ENCODE measurements around the gene PPP1R3G. TPM values are rescaled to one million over a fixed set of nuclear protein-coding genes. Genes with fewer than 3 reads are reported as not detected.

The PPP1R3G gene
- total and polyA plus RNA-seq, 2 of the 4 experiments (the other 2 are of a cell fraction) = 0.10 to 0.18 TPM

DNA sequence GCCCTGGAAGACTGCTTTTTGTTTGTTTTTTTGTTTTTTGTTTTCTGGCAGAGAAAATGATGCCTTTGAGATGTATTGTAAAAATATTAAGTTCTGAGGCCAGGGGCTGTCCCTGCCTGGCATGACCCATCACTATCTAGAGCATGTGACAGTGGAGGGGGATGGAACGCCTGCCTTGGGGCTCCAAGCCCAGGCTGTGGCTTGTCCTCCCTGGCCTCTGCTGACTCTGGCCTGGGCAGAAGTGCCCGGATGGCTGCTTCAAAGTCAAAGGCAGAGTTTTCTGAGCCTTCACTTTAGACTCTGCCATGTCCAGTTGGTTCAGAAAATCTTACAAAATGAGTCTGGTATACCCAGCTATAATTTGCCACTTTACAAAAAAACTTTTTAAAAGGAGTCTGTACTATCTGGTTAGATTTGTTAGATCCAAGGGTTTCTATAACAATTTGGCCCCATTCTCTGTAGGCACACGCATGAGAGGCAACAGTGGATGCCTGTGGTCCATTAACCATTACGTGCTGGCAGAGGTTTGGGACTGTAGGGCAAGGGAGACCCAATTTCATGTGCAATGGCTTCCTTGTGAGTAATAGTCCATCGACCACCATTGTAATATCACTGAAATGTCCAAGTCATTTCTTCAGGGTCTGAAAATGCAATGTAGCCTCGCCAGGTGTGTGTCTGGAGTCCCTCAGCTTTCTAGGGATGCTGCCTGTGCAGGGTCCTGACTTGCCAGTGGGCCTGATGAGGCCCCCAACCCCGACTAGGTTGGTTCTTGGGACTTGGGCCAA is 8.3 kb downstream of the PPP1R3G start:
- Histone ChIP-seq H4K8ac (ENCODE audit: low read depth in 2 of 2, low read length in 2 of 2) (no peak overlapping the region), H3K9ac (ENCODE audit: low read depth, low read length) (no peak overlapping the region), H3K27ac (ENCODE audit: insufficient read depth, low read length) (no peak overlapping the region), H3K23ac (ENCODE audit: low read depth, low read length) (no peak overlapping the region), H3K79me1 (ENCODE audit: low read depth in 1 of 2, low read length in 2 of 2) (no peaks in the 10 kb centered on the region), H3K18ac (ENCODE audit: low read depth, low read length) (no peak overlapping the region), H2BK120ac (ENCODE audit: low read depth, low read length) (no peak overlapping the region), H3K4ac (ENCODE audit: low read depth, low read length) (no peak overlapping the region; the same call in 1 of the 2 replicates), H2BK5ac (ENCODE audit: low read depth, low read length, poor library complexity, severe bottlenecking) (no peak overlapping the region), H3K14ac (replicated peaks; ENCODE audit: low read depth, low read length) (no peak overlapping the region), H3K9me3 (ENCODE audit: control insufficient read depth, insufficient read depth, low read length) (no peaks in the 10 kb centered on the region), H3K4me1 (ENCODE audit: control insufficient read depth, insufficient read depth, low read length) (peaks cover 5% of the 10 kb centered on the region; the same call in 1 of the 2 replicates), H2AFZ (replicated peaks; ENCODE audit: low read length, poor library complexity) (no peak overlapping the region), H3K27me3 (ENCODE audit: control insufficient read depth, insufficient read depth, low read length) (peaks cover 54% of the 10 kb centered on the region), H4K5ac (ENCODE audit: low read depth, low read length) (no peak overlapping the region), H2BK20ac (ENCODE audit: low read depth, low read length) (no peak overlapping the region), H3K36me3 (ENCODE audit: control insufficient read depth, insufficient read depth, low read length) (no peaks in the 10 kb centered on the region), H2AK5ac (ENCODE audit: low read depth, low read length) (peak overlapping the region; percentile 76; the same call in 1 of the 2 replicates), H3K9me1 (ENCODE audit: insufficient read depth, low read length) (no peaks in the 10 kb centered on the region), H4K20me1 (ENCODE audit: insufficient read depth, low read length) (peaks cover 15% of the 10 kb centered on the region; the same call in 1 of the 2 replicates), H2BK15ac (ENCODE audit: low read depth, low read length) (no peak overlapping the region), H4K91ac (ENCODE audit: insufficient read depth, low read depth, low read length) (no peak overlapping the region), H3K56ac (ENCODE audit: extremely low read depth, insufficient read depth, low read length) (no peak overlapping the region), H3K4me2 (ENCODE audit: low read depth, low read length) (no peak overlapping the region), H2AK9ac (replicated peaks; ENCODE audit: low read depth, low read length, poor library complexity) (no peak overlapping the region), H3K4me3 (ENCODE audit: insufficient read depth, low read depth, low read length) (no peak overlapping the region)
- POLR2A ChIA-PET (ENCODE audit: unreplicated experiment) = no interaction called here
- WGBS, 2 experiments (ENCODE audit: extremely low coverage in 2 of 2, insufficient read length in 1 of 2) = 93% methylated on average over 2 of the region's 7 CpGs; no CpG with 5 or more reads in 1 of the 2 experiments
- in situ Hi-C loops (cut with MboI; ENCODE audit: low sequenced_read_pairs) (no loop called here), intact Hi-C loops (cut with micrococcal nuclease) (no loop called here), dilution Hi-C loops (cut with HindIII; ENCODE audit: low sequenced_read_pairs, unreplicated experiment) (no loop called here)
- ATAC-seq (ENCODE audit: low read depth) (no peak), DNase-seq (no peak)
- BruUV-seq (replicated peaks) = no TSS peak
- CTCF ChIA-PET = no interaction called here
- TF ChIP-seq MXI1 (IDR thresholded peaks at IDR 0.05; ENCODE audit: borderline replicate concordance, low read depth, low read length) (no peak), CEBPB (IDR thresholded peaks at IDR 0.05; ENCODE audit: low read depth, low read length) (no peak), MAFK (IDR thresholded peaks at IDR 0.05; ENCODE audit: low read depth, low read length) (no peak), USF2 (IDR thresholded peaks at IDR 0.05; ENCODE audit: low read depth, low read length) (no peak), SMC3 (IDR thresholded peaks at IDR 0.05; ENCODE audit: low read depth, low read length) (no peak), NFE2L2 (IDR thresholded peaks at IDR 0.05; ENCODE audit: low read depth, low read length) (no peak), RCOR1 (IDR thresholded peaks at IDR 0.05; ENCODE audit: insufficient replicate concordance, low read length) (no peak), MAZ (IDR thresholded peaks at IDR 0.05; ENCODE audit: borderline replicate concordance, low read depth, low read length) (no peak), CHD1 (IDR thresholded peaks at IDR 0.05; ENCODE audit: low read depth, low read length) (no peak), POLR2A (IDR thresholded peaks at IDR 0.05; ENCODE audit: low read depth, low read length) (no peak), FOS (IDR thresholded peaks at IDR 0.05; ENCODE audit: low read depth, low read length) (no peak), BHLHE40 (IDR thresholded peaks at IDR 0.05; ENCODE audit: low read depth, low read length) (no peak), ELK1 (IDR thresholded peaks at IDR 0.05; ENCODE audit: borderline replicate concordance, low read depth, low read length) (no peak), RFX5 (IDR thresholded peaks at IDR 0.05; ENCODE audit: low read depth, low read length) (no peak)
- TF ChIP-seq, protein P1, sequence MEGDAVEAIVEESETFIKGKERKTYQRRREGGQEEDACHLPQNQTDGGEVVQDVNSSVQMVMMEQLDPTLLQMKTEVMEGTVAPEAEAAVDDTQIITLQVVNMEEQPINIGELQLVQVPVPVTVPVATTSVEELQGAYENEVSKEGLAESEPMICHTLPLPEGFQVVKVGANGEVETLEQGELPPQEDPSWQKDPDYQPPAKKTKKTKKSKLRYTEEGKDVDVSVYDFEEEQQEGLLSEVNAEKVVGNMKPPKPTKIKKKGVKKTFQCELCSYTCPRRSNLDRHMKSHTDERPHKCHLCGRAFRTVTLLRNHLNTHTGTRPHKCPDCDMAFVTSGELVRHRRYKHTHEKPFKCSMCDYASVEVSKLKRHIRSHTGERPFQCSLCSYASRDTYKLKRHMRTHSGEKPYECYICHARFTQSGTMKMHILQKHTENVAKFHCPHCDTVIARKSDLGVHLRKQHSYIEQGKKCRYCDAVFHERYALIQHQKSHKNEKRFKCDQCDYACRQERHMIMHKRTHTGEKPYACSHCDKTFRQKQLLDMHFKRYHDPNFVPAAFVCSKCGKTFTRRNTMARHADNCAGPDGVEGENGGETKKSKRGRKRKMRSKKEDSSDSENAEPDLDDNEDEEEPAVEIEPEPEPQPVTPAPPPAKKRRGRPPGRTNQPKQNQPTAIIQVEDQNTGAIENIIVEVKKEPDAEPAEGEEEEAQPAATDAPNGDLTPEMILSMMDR (conservative IDR thresholded peaks at IDR 0.05; ENCODE audit: low read depth, low read length) = no peak

Measured in IMR-90 (cell line).